Body of pancreas (tissue), 4 donors: ENCODE results near the gene IFNK. TPM values are rescaled to one million over a fixed set of nuclear protein-coding genes. Genes with fewer than 3 reads are reported as not detected.

Experiments
- ATAC-seq: fragments of 150-250 bp; one replicate; pipeline ENCODE4 v1.9.1; 2016
- DNase-seq, 4 donors: peaks; one replicate each; pipeline ENCODE4 v3.0.0-alpha.2; 2019
- H3K27ac ChIP-seq, 4 donors: fragments of 200-600 bp; sonication (generic); 1 replicate in 3 of 4; 2 replicates in 1 of 4; pipeline versions ENCODE4 v1.5.1 to v1.6.1; 2016 to 2019; ENCODE audit warnings: mild to moderate bottlenecking in 1 of 4, mixed read lengths in 1 of 4, moderate library complexity in 1 of 4
- H3K27me3 ChIP-seq, 2 donors: fragments of 200-600 bp; sonication (generic); one replicate each; pipeline ENCODE4 v1.6.0; 2016; ENCODE audit warnings: mild to moderate bottlenecking in 1 of 2
- H3K36me3 ChIP-seq, 2 donors: fragments of 200-600 bp; sonication (generic); replicated peaks in 1 of 2; 2 replicates each; pipeline ENCODE4 v1.5.1; 2016; ENCODE audit warnings: low read depth in 2 of 2; ENCODE audit not compliant: insufficient read depth in 1 of 2
- H3K4me1 ChIP-seq: fragments of 200-600 bp; sonication (generic); one replicate; pipeline ENCODE4 v1.6.0; 2016
- H3K4me3 ChIP-seq, 2 donors: fragments of 200-600 bp; sonication (generic); 1 replicate in 1 of 2; 2 replicates in 1 of 2; pipeline ENCODE4 v1.5.1; 2016 to 2019
- H3K9me3 ChIP-seq, 3 donors: fragments of 200-600 bp; sonication (generic); 1 replicate in 2 of 3; 2 replicates in 1 of 3; pipeline ENCODE4 v1.5.1; 2016
- POLR2A ChIP-seq, 3 donors: fragments of 450-650 bp; IDR thresholded peaks; one replicate each; pipeline ENCODE4 v1.6.1; 2016; ENCODE audit warnings: antibody characterized with exemption in 3 of 3, mild to moderate bottlenecking in 2 of 3
- WGBS, 2 donors: methylation state at CpG; one replicate each; pipeline ENCODE4 v1.1.5; 2017; 5-methylcytosine and 5-hydroxymethylcytosine counted together
- intact Hi-C: fragments of 100-400 bp; cut with DNase I; formaldehyde crosslinking; loops from one replicate; pipeline ENCODE4 v1.15.1; 2023
- total RNA-seq, 2 donors: library from RNA; depleted of rRNA; stranded (reverse); fragments of >200 nt; gene quantifications; one replicate each; pipeline ENCODE4 v1.1.0, GENCODE V29; 2016
- TF ChIP-seq, protein P1 (sequence below), 7 experiments: fragments of 450-650 bp in 4 of 7; fragments of 200-600 bp in 3 of 7; sonication (generic) in 3 of 7; IDR thresholded peaks; one replicate each; pipeline ENCODE4 v1.5.1; 2016 to 2019; ENCODE audit warnings: antibody characterized with exemption in 7 of 7

Gene IFNK
- total RNA-seq, 2 donors from 2014 or later = not detected

DNA sequence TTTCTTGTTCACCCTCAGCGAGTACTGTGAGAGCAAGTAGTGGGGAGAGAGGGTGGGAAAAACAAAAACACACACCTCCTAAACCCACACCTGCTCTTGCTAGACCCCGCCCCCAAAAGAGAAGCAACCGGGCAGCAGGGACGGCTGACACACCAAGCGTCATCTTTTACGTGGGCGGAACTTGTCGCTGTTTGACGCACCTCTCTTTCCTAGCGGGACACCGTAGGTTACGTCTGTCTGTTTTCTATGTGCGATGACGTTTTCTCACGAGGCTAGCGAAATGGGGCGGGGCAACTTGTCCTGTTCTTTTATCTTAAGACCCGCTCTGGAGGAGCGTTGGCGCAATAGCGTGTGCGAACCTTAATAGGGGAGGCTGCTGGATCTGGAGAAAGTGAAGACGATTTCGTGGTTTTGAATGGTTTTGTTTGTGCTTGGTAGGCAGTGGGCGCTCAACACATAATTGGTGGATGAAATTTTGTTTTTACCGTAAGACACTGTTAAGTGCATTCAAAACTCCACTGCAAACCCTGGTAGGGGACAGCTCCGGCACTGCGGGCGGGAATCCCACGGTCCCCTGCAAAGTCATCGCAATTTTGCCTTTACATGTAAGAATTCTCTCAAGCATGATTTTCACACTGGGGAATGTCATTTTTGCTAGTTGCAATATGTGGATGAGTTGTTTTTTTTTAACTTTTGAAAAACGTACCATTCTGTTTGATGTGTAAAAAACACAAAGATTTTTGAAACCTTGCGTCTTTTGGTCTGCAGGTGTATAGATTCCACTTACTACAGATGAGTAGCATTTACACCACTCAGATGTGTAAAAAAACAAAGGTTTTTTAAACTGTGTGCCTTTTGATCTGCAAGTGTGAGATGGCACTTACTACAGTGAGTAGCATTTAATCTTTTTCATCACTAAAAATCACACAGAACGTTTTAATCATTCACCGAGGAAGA lies 49.8 kb downstream of the IFNK start:
- ATAC-seq (peak; percentile 92), DNase-seq (peak; percentile 97 to 100 (median 98))
- Histone ChIP-seq H3K27ac (peak overlapping the region; percentile 80 to 98 (median 94)), H3K36me3 (no peaks in the 10 kb centered on the region), H3K4me1 (peaks cover 32% of the 10 kb centered on the region), H3K9me3 (no peaks in the 10 kb centered on the region), H3K4me3 (peak overlapping the region; percentile 6 to 49), H3K27me3 (no peaks in the 10 kb centered on the region)
- peak; percentile 67 to 86 (median 84) for TF ChIP-seq POLR2A (IDR thresholded peaks at IDR 0.05)
- TF ChIP-seq, protein P1, sequence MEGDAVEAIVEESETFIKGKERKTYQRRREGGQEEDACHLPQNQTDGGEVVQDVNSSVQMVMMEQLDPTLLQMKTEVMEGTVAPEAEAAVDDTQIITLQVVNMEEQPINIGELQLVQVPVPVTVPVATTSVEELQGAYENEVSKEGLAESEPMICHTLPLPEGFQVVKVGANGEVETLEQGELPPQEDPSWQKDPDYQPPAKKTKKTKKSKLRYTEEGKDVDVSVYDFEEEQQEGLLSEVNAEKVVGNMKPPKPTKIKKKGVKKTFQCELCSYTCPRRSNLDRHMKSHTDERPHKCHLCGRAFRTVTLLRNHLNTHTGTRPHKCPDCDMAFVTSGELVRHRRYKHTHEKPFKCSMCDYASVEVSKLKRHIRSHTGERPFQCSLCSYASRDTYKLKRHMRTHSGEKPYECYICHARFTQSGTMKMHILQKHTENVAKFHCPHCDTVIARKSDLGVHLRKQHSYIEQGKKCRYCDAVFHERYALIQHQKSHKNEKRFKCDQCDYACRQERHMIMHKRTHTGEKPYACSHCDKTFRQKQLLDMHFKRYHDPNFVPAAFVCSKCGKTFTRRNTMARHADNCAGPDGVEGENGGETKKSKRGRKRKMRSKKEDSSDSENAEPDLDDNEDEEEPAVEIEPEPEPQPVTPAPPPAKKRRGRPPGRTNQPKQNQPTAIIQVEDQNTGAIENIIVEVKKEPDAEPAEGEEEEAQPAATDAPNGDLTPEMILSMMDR (IDR thresholded peaks at IDR 0.05) = peak in 2 of 7 experiments; percentile 17 to 18
- 1% methylated on average over 34 to 35 of the region's 35 CpGs for WGBS, 2 donors
- intact Hi-C loops = no loop called here

Other genes with a start within 250 kb of the IFNK start
- not detected for gene EQTN, start 227.1 kb upstream of the IFNK start, total RNA-seq
- 1 to 10 TPM; 4.3 to 6.0 TPM for gene MOB3B, start 5.5 kb downstream of the IFNK start, total RNA-seq
- gene C9orf72, start 49.2 kb downstream of the IFNK start, total RNA-seq = 10 to 100 TPM; 13.5 to 20.5 TPM